NCI-H510A (cell line): Measurements from ENCODE around the gene TEKT5.
"Not testable (repeated sequence)": the region's sequence is repeated elsewhere in the genome, so short reads cannot be mapped to it uniquely, and the experiment has no call there.

ENCODE experiments used
- DNase-seq: peaks from one replicate; lab custom pipeline; 2025; lab: John Stamatoyannopoulos, UW

TEKT5 gene

DNA sequence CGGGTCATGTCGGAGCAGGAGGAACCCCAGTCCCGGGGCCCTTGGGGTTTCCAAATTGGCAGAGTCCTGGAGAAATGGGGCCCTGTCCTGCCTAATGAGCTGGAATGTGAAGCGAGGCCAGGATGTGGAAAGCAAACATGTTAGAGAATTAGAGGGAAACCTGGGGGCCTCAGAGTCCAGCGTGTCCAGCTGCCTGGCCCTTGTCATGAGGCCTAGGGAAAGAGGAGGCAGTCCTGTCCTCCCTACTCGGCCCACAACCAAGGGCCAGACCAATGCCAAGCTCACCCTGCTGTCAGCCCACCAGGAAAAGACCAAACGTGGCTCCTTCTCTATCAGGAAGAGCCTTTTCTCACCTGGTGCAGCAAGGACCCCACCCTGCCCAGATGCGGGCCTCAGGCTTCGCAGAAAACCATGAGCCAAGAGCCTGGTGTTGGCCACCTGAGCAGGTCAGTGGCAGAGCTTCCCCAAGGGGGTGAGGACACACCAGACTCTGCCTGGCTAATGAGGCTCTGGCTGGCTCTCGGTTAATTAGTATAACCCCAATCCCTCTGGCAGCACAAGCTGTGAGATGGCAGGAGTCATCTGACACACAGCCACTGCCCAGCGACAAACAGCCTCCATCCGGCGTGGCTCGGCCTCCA is 10.1 kb downstream of the TEKT5 start:
- DNase-seq = no peak

DNA sequence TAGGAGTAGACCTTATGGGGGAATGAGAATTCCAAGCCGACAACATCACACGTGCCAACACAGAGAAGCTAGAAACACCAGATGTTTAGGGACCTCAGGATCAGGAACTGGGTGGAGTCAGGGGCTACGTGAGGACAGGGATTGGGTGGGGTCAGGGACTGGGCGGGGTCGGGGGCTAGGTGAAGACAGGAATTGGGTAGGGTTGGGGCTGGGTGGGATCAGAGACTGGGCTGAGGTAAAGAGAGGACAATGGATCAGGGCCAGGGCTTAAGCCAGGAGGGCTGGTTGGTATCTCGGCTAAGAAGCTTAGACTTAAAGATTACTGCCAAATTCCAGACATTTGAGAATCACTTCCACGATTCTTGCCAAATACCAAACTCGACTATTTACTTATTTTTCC is 11.6 kb downstream of the TEKT5 start:
- no peak for DNase-seq

DNA sequence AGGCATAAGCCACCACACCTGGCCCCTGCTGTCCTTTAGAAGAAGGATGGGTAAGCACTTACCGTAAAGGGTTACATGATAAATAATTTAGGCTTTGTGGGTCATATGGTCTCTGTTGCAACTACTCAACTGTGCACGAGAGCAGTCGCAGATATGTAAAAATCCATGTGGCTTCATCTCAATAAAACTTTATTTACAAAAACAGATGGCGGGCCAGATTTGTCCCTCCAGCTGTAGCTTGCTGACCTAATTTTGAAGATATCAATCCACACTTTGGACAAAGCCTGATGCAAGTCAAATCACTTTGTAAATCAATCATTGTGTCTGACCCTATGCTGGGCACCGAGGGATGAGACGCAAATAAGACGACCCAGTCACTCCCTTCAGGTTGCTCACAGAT is 12.1 kb downstream of the TEKT5 start:
- DNase-seq = no peak

GRCh38 chr16:10681310-10682308 is 13.1 kb downstream of the TEKT5 start:
- DNase-seq = no peak

- no peak for DNase-seq
These were observed 14.8 kb downstream of the TEKT5 start for GRCh38 chr16:10679921-10680320.

DNA sequence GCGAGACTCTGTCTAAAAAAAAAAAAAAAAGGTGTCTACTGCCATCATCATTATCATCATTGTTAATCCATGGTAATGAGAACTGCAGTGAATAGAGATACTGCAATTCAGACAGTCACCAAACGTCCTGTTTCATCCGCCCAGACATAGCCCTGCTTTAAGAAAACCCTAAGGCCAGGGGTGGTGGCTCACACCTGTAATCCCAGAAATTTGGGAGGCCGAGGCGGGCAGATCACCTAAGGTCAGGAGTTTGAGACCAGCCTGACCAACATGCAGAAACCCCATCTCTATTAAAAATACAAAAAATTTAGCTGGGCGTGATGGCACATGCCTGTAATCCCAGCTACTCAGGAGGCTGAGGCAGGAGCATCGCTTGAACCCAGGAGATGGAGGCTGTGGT is 15.3 kb downstream of the TEKT5 start:
- not testable (repeated sequence) for DNase-seq

DNA sequence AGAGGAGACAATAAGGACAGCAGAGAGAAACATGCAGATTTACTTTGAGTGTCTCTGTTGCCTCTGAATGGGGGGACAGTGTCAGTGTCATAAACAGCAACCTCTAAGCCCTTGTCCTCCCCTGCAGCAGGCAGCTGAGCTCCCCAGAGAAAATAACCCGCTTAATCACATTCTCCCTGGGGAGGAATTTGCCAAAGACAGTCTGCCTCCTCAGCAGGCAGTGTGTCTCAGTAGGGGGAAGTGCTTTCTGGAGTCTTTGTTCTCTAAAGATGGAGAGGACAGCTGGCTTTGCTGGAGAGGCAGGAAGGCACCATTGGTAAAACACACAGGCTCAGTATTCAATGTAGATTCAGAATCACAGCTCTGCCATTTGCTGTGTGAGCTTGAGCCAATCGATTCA is 16.1 kb downstream of the TEKT5 start:
- DNase-seq = no peak

DNA sequence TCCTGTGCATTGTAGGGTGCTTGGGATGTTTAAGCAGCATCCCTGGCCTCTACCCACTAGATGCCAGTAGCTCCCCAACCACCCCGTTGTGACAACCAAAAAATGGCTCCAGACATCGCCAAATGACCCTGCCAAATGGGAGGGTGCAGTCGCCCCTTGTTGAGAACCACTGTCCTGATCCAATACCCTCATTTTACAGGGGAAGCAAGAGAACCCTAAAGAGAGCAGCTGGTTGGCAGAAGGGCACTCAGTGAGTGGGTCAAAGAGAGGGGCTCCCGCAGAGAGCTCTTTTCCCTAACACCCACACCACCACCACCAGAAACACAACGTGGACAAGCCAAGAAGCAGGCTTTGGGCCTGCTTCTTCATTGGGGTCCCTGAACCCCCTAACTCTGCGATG is 18.4 kb downstream of the TEKT5 start:
- no peak for DNase-seq

DNA sequence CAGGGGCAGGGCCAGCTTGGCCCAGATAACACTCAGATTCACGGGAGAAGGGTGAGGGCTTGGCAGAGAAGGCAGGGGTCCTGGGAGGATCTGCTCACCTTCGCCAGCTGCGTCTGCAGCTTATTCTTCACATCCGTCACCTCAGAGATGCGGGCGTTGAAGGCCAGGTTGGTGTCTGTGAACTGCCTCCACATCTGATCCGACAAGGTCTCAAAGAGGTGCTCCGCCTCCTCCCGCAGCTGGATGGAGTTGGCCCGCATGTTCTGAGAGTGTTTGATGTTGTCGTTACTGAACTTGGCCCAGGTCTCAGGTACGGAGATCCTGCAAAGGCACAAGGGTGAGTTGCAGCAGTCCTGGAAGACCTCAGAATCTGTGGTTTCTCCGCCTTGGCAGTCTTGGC is 18.9 kb downstream of the TEKT5 start:
- no peak for DNase-seq

GRCh38 chr16:10675216-10675615 is 19.5 kb downstream of the TEKT5 start:
- no peak for DNase-seq

- no peak for DNase-seq
These were observed 23.0 kb downstream of the TEKT5 start for GRCh38 chr16:10671729-10672128.

GRCh38 chr16:10669791-10670190 is 24.9 kb downstream of the TEKT5 start:
- no peak for DNase-seq

DNA sequence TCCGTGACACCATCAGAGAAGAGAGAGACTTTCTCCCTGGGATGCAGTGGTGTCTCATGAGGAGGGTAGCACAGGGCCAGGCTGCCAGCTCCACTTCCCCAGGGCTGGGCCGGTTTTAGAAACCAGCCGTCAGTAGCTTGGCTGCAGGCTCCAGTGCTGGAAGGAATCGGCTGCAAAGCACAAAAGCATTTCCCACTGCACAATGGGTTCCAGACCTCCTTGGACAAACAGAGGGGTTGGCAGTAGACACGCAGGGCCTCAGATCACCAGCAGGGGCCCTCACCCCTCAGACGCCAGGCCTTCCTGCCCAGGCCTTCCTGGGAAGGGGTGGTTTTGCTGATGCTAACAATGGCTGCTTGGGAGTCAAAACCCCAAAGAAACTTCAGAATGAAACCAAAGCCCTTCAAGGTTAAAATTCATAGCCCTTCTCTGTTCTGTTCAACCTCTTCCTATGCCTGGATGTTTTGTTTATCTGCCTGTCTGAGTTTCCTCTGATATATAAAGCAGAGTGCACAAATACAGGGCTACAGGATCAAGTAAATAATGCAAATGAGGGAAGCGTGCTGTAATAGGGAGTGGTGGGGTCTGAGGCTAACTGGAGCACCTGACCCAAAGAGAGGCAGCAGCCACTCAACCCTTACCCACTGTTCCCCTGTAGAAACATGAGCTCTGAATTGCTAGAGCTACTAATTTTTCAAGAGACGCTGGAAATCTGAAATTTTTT is 26.2 kb downstream of the TEKT5 start:
- peak; percentile 29 for DNase-seq

DNA sequence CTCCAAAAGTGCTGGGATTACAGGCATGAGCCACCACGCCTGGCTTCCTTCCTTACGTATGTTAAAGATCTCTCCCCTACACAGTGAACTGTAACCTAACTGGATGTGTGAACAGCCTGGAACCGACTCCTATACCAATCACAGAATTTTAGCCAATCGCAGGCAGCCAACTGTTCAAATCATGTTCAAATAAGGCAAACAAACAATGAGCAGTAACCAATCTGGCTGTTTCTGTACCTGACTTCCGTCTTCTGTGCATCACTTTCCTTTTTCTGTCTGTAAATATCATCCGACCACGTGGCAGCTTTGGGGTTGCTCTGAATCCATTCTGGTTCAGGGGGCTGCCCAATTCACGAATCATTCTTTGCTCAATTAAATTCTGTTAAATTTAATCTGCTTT is 27.5 kb downstream of the TEKT5 start:
- DNase-seq = no peak

GRCh38 chr16:10666291-10666690 is 28.4 kb downstream of the TEKT5 start:
- no peak for DNase-seq

DNA sequence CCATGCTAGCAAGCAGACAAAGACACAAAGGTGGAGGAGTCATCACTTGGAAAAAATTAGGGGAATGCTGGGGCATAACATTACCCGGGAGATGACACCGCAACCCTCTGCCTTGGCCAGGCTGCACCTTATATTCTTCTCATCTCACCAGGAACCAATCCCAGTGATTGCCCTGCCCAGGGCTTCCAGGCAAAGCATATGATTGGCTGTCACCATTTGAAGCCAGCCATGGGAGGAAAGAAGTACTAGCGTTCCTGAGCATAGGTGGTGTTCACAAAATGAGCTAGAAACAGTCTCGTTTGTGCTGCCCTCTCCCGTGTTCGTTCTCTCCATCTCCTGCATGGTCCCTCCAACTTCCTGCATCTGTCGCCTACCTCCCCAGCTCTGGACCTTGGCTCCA is 29.6 kb downstream of the TEKT5 start:
- no peak for DNase-seq

DNA sequence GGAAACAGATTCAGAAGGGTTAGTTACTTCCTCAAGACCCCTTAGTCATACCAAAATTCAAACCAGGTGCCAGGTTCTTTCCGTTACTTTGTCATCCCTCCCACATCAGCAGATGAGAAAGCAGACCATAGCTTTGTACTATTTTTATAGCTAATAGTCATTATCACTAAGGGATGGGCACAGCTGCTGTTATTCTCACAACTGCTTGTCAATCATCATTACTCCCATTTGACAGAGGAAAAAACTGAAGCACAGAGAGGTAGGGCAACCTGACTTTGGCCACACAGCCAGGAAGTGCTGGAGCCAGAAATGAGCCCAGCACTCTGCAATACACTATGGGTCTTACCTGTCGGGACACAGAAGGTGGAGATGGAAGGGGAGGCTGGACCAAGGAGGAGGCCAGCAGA is 30.0 kb downstream of the TEKT5 start:
- DNase-seq = no peak

GRCh38 chr16:10663744-10664143 is 31.0 kb downstream of the TEKT5 start:
- DNase-seq = no peak

DNA sequence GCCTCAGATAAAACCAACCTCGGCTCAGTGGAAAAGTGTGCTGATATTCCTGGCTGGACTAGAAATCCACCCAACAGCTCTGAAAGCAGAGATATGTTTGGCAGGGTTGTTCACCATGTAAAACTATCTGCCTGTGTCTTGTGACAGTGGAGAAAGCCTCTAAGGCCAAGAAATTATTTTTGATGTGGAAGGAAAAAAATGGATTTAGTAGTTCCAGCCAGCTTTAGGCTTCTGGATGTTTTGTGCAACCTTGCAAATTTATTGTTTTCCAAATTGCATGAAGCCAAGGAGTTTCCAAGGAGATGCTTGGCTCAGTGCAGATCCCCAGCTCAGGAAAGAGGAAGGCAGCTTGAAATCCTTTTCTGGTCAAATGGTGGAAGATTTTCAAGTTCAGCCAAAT is 31.6 kb downstream of the TEKT5 start:
- no peak for DNase-seq

- DNase-seq = no peak
These were observed 32.5 kb downstream of the TEKT5 start for GRCh38 chr16:10662212-10662611.

DNA sequence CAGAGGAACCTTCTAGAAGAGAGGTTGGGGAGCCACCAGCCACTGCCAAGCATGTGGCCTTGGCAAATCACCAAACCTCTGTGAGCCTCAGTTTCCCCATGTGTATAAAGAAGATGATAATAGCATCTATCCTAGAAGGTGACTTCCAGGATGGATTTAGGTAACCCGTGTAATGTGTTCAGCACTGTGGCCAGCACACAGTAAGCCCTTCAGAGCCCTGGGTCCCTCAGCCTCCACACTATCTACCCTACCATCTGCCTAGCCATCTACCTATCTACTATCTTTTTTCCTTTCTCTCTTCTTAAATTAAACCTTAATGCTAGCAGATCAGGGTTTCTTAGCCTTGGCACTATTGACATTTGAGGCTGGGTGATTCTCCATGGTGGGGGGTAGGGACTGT is 33.0 kb downstream of the TEKT5 start:
- no peak for DNase-seq

- no peak for DNase-seq
These were observed 33.6 kb downstream of the TEKT5 start for GRCh38 chr16:10660950-10661635.
